ENCODE data around the gene CCDC60. TPM values are rescaled to one million over a fixed set of nuclear protein-coding genes. Genes with fewer than 3 reads are reported as not detected.

Gene CCDC60
- total and polyA plus RNA-seq, 2 of the 13 experiments (the other 11 are each of a cell fraction or from before 2014, with no cell fraction given), result not detected

DNA sequence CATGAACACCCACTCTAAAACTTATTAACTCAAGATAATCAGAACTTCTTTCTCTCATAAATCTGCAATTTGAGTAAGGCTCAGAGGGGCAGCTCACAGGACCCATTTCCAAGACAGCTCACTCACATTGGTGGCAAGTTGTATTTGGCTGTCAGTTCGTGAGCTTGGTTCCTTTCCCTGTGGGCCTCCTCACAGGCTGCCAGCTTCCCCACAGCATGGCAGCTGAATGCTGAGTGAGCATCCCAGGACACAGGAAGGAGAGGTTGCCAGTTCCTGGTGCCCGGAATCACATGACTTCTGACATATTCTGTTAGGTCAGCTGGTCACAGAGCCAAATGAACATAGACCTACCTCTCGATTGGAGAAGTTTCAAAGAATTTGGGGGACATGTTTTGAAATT, 142.4 kb downstream of the CCDC60 start:
- no peaks in the 10 kb centered on the region for H3K9me3 ChIP-seq (ENCODE audit: low read length)
- POLR2A ChIA-PET, result no interaction called here
- no peaks in the 10 kb centered on the region for H3K36me3 ChIP-seq (replicated peaks in 1 of 2; ENCODE audit: control insufficient read depth in 1 of 2, insufficient read depth in 2 of 2, low read length in 2 of 2)
- H3K79me2 ChIP-seq (ENCODE audit: insufficient read depth, low read length), result no peaks in the 10 kb centered on the region
- no peak overlapping the region for H2AFZ ChIP-seq (ENCODE audit: low read length)
- H3K4me2 ChIP-seq (ENCODE audit: low read depth, low read length), result no peak overlapping the region
- no peak for DNase-seq (ENCODE audit: low spot score)
- no TSS peak for BruUV-seq (replicated peaks)
- no peak for ATAC-seq
- no peaks in the 10 kb centered on the region for H4K20me1 ChIP-seq (ENCODE audit: insufficient read depth, low read length)
- no peak for FAIRE-seq
- H3K27ac ChIP-seq (ENCODE audit: extremely low read length, insufficient read depth, low read length), result no peak overlapping the region
- H3K9ac ChIP-seq (ENCODE audit: insufficient read depth, low read depth, low read length), result no peak overlapping the region
- WGBS (ENCODE audit: low lambda C conversion rate), result 0% methylated on average over 3 of the region's 3 CpGs
- intact Hi-C loops (cut with micrococcal nuclease; ENCODE audit: unreplicated experiment) (no loop called here), in situ Hi-C loops (cut with HindIII; ENCODE audit: extremely low pct_ligation_motif_present, low pct_unique_long_range_greater_than_20kb) (no loop called here)
- H3K27me3 ChIP-seq (ENCODE audit: control insufficient read depth in 1 of 2, insufficient read depth in 2 of 2, low read length in 2 of 2), result no peaks in the 10 kb centered on the region
- CTCF ChIA-PET (ENCODE audit: low intra/inter-chr PET ratio, low total read pairs), result no interaction called here
- H3K4me1 ChIP-seq (ENCODE audit: insufficient read depth, low read length), result no peaks in the 10 kb centered on the region
- H3K4me3 ChIP-seq (replicated peaks in 1 of 3; ENCODE audit: insufficient read depth in 1 of 3, low read depth in 2 of 3, low read length in 3 of 3), result no peak overlapping the region
- TF ChIP-seq, protein P1, sequence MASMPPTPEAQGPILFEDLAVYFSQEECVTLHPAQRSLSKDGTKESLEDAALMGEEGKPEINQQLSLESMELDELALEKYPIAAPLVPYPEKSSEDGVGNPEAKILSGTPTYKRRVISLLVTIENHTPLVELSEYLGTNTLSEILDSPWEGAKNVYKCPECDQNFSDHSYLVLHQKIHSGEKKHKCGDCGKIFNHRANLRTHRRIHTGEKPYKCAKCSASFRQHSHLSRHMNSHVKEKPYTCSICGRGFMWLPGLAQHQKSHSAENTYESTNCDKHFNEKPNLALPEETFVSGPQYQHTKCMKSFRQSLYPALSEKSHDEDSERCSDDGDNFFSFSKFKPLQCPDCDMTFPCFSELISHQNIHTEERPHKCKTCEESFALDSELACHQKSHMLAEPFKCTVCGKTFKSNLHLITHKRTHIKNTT (CRISPR knock-in tag; IDR thresholded peaks at IDR 0.05), result no peak
- TF ChIP-seq PHF8 (CRISPR knock-in tag; IDR thresholded peaks at IDR 0.05) (no peak), HIVEP1 (CRISPR knock-in tag; IDR thresholded peaks at IDR 0.05) (no peak), MYC (CRISPR knock-in tag; IDR thresholded peaks at IDR 0.05; ENCODE audit: borderline replicate concordance) (no peak)
- TF ChIP-seq, protein P2, sequence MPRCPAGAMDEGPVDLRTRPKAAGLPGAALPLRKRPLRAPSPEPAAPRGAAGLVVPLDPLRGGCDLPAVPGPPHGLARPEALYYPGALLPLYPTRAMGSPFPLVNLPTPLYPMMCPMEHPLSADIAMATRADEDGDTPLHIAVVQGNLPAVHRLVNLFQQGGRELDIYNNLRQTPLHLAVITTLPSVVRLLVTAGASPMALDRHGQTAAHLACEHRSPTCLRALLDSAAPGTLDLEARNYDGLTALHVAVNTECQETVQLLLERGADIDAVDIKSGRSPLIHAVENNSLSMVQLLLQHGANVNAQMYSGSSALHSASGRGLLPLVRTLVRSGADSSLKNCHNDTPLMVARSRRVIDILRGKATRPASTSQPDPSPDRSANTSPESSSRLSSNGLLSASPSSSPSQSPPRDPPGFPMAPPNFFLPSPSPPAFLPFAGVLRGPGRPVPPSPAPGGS (CRISPR knock-in tag; IDR thresholded peaks at IDR 0.05), result no peak

DNA sequence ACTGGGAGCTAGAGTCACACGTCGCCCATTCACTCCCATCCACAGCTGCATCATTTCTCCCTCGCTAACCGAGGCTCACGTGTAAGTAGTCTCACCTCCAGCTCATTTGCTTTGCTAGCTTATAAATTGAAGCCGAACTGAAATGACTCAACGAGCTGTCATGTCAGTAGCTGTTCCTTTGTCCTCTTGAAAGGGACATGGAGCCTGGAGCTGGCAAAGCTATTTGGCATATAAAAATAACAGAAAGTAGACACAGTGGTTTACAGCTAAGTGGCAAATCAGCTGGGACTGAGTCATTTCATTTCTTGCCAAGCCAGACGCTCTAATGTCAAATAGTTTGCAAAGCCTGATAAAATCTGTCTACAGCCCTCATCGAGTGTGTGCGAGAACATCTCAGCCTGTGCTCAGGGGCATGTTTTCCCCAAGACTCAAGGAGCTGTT, 144.6 kb downstream of the CCDC60 start:
- ATAC-seq (no peak), FAIRE-seq (no peak), DNase-seq (ENCODE audit: low spot score) (no peak)
- no TSS peak for BruUV-seq (replicated peaks)
- no peaks in the 10 kb centered on the region for H3K4me1 ChIP-seq (ENCODE audit: insufficient read depth, low read length)
- no peak overlapping the region for H2AFZ ChIP-seq (ENCODE audit: low read length)
- in situ Hi-C loops (cut with HindIII; ENCODE audit: extremely low pct_ligation_motif_present, low pct_unique_long_range_greater_than_20kb), result no loop called here
- no peaks in the 10 kb centered on the region for H3K79me2 ChIP-seq (ENCODE audit: insufficient read depth, low read length)
- no peak overlapping the region for H3K4me2 ChIP-seq (ENCODE audit: low read depth, low read length)
- no peak overlapping the region for H3K9ac ChIP-seq (ENCODE audit: insufficient read depth, low read depth, low read length)
- no peaks in the 10 kb centered on the region for H3K27me3 ChIP-seq (ENCODE audit: control insufficient read depth in 1 of 2, insufficient read depth in 2 of 2, low read length in 2 of 2)
- H3K9me3 ChIP-seq (ENCODE audit: low read length), result no peaks in the 10 kb centered on the region
- H4K20me1 ChIP-seq (ENCODE audit: insufficient read depth, low read length), result no peaks in the 10 kb centered on the region
- POLR2A ChIA-PET, result no interaction called here
- H3K4me3 ChIP-seq (replicated peaks in 1 of 3; ENCODE audit: insufficient read depth in 1 of 3, low read depth in 2 of 3, low read length in 3 of 3), result no peak overlapping the region
- WGBS (ENCODE audit: low lambda C conversion rate), result 4% methylated on average over 8 of the region's 10 CpGs
- H3K36me3 ChIP-seq (replicated peaks in 1 of 2; ENCODE audit: control insufficient read depth in 1 of 2, insufficient read depth in 2 of 2, low read length in 2 of 2), result no peaks in the 10 kb centered on the region
- H3K27ac ChIP-seq (ENCODE audit: extremely low read length, insufficient read depth, low read length), result no peak overlapping the region
- intact Hi-C loops (cut with micrococcal nuclease; ENCODE audit: unreplicated experiment), result no loop called here
- CTCF ChIA-PET (ENCODE audit: low intra/inter-chr PET ratio, low total read pairs), result no interaction called here
- TF ChIP-seq, protein P3, sequence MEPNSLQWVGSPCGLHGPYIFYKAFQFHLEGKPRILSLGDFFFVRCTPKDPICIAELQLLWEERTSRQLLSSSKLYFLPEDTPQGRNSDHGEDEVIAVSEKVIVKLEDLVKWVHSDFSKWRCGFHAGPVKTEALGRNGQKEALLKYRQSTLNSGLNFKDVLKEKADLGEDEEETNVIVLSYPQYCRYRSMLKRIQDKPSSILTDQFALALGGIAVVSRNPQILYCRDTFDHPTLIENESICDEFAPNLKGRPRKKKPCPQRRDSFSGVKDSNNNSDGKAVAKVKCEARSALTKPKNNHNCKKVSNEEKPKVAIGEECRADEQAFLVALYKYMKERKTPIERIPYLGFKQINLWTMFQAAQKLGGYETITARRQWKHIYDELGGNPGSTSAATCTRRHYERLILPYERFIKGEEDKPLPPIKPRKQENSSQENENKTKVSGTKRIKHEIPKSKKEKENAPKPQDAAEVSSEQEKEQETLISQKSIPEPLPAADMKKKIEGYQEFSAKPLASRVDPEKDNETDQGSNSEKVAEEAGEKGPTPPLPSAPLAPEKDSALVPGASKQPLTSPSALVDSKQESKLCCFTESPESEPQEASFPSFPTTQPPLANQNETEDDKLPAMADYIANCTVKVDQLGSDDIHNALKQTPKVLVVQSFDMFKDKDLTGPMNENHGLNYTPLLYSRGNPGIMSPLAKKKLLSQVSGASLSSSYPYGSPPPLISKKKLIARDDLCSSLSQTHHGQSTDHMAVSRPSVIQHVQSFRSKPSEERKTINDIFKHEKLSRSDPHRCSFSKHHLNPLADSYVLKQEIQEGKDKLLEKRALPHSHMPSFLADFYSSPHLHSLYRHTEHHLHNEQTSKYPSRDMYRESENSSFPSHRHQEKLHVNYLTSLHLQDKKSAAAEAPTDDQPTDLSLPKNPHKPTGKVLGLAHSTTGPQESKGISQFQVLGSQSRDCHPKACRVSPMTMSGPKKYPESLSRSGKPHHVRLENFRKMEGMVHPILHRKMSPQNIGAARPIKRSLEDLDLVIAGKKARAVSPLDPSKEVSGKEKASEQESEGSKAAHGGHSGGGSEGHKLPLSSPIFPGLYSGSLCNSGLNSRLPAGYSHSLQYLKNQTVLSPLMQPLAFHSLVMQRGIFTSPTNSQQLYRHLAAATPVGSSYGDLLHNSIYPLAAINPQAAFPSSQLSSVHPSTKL (CRISPR knock-in tag; IDR thresholded peaks at IDR 0.05), result no peak
- TF ChIP-seq ZSCAN12 (CRISPR knock-in tag; IDR thresholded peaks at IDR 0.05), result no peak
- TF ChIP-seq NCOA2 (CRISPR knock-in tag; IDR thresholded peaks at IDR 0.05), result no peak
- no peak for TF ChIP-seq NFIB (CRISPR knock-in tag; IDR thresholded peaks at IDR 0.05; ENCODE audit: borderline replicate concordance)
